Stimulated activated CD8-positive, alpha-beta memory T cell treated with anti-CD3 and anti-CD28 coated beads, Interleukin-4, amount 100 ng/mL, for 4 hours (primary cell): ENCODE measurements around the gene AGRN.
"Not testable (repeated sequence)": the region's sequence is repeated elsewhere in the genome, so short reads cannot be mapped to it uniquely, and the experiment has no call there.

Experiments
- DNase-seq, 2 donors: peaks; one replicate each; pipeline ENCODE4 v3.0.0-alpha.2; 2020; ENCODE audit warnings: low read depth in 2 of 2, low spot score in 1 of 2

The AGRN gene

GRCh38 chr1:1090424-1091343 lies 70.8 kb downstream of the AGRN start:
- DNase-seq, result no peak

- no peak for DNase-seq
Observed at GRCh38 chr1:1091344-1092148, 71.6 kb downstream of the AGRN start.

- DNase-seq, result no peak
Observed at GRCh38 chr1:1092149-1092855, 72.4 kb downstream of the AGRN start.

GRCh38 chr1:1092894-1093609 lies 73.1 kb downstream of the AGRN start:
- DNase-seq, result no peak

- DNase-seq, result no peak
Observed at GRCh38 chr1:1093610-1093943, 73.7 kb downstream of the AGRN start.

- no peak for DNase-seq
Observed at GRCh38 chr1:1094981-1095380, 75.1 kb downstream of the AGRN start.

GRCh38 chr1:1096136-1096535 lies 76.2 kb downstream of the AGRN start:
- not testable (repeated sequence) for DNase-seq

GRCh38 chr1:1098681-1099421 lies 78.9 kb downstream of the AGRN start:
- no peak for DNase-seq

GRCh38 chr1:1099506-1100183 lies 79.7 kb downstream of the AGRN start:
- DNase-seq, result no peak

- no peak for DNase-seq
Observed at GRCh38 chr1:1100296-1100695, 80.4 kb downstream of the AGRN start.

GRCh38 chr1:1101503-1101902 lies 81.6 kb downstream of the AGRN start:
- DNase-seq, result no peak

- not testable (repeated sequence) for DNase-seq
Observed at GRCh38 chr1:1104152-1104551, 84.2 kb downstream of the AGRN start.
